Measurements from ENCODE around the gene TEX261. TPM values are rescaled to one million over a fixed set of nuclear protein-coding genes. Genes with fewer than 3 reads are reported as not detected.

The TEX261 gene
- total and polyA plus RNA-seq, 2 donors (not counting 3 experiments of a cell fraction or from before 2014, with no cell fraction given): 71.2 to 98.1 TPM

DNA sequence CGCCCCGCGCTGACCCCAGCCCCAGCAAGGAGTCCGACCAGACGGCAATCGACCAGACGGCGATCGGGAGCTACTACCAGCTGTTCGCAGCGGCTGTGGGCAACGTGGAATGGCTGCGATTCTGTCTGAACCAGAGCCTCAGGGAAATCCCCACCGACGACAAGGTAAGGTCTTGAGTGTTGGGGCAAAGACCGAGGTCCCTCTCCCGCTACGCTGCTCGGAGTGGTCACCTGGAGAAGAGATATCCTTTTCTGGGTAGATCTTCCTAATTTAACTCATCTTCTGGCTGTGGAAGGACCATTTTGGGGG, 15.5 kb downstream of the TEX261 start:
- DNase-seq (ENCODE audit: low read depth, low spot score) (no peak), FAIRE-seq (peak; percentile 21)
- Histone ChIP-seq H3K36me3 (ENCODE audit: control insufficient read depth in 2 of 2, extremely low read depth in 1 of 2, insufficient read depth in 2 of 2, low read length in 2 of 2) (no peaks in the 10 kb centered on the region), H3K9ac (replicated peaks; ENCODE audit: extremely low read depth, insufficient read depth, low read length) (peak overlapping the region; percentile 35), H3K9me3 (replicated peaks; ENCODE audit: control insufficient read depth, insufficient read depth, low read length) (no peaks in the 10 kb centered on the region), H2AFZ (ENCODE audit: low read depth, low read length) (peak overlapping the region; percentile 98), H3K4me1 (ENCODE audit: control insufficient read depth, extremely low read depth, insufficient read depth, low read length) (peaks cover 13% of the 10 kb centered on the region), H3K4me3 (replicated peaks in 1 of 3; ENCODE audit: insufficient read depth in 1 of 3, low read depth in 1 of 3, low read length in 3 of 3) (peak overlapping the region in 1 of 3 experiments; percentile 55), H4K20me1 (replicated peaks; ENCODE audit: control insufficient read depth, extremely low read depth, insufficient read depth, low read length) (no peaks in the 10 kb centered on the region), H3K27me3 (ENCODE audit: control insufficient read depth in 2 of 2, insufficient read depth in 2 of 2, low read length in 2 of 2) (peaks cover 4 to 5% of the 10 kb centered on the region in 2 experiments), H3K4me2 (ENCODE audit: insufficient read depth, low read length) (peak overlapping the region; percentile 78), H3K79me2 (ENCODE audit: control insufficient read depth, insufficient read depth, low read length) (no peaks in the 10 kb centered on the region), H3K27ac (ENCODE audit: insufficient read depth, low read depth, low read length) (no peak overlapping the region), H3K9me1 (replicated peaks; ENCODE audit: control insufficient read depth, extremely low read depth, insufficient read depth, low read length) (no peaks in the 10 kb centered on the region)
- POLR2A ChIA-PET: no interaction called here
- no peak for TF ChIP-seq MYC (IDR thresholded peaks at IDR 0.05; ENCODE audit: low read depth, low read length)
- no peak for TF ChIP-seq JUN (IDR thresholded peaks at IDR 0.05; ENCODE audit: borderline replicate concordance, insufficient read depth, insufficient read length, low read depth)
- TF ChIP-seq POLR2AphosphoS5 (IDR thresholded peaks at IDR 0.05; ENCODE audit: insufficient read depth, low read depth, low read length): no peak
- no peak for TF ChIP-seq CTCF (IDR thresholded peaks at IDR 0.05; ENCODE audit: extremely low read depth in 1 of 2, insufficient read depth in 1 of 2, low read depth in 1 of 2, low read length in 2 of 2)
- BruUV-seq (replicated peaks): no TSS peak
- dilution Hi-C loops (cut with MboI; ENCODE audit: extremely low pct_ligation_motif_present, low sequenced_read_pairs) (no loop called here), intact Hi-C loops (cut with micrococcal nuclease) (no loop called here)
- CTCF ChIA-PET: interaction anchor here (0.6 to 3.9 kb wide), 5 partner anchors 14 to 31 kb away, joined by 4 to 49 read pairs (median 5); no protein-coding TSS in a partner anchor

Data from endothelial cell of umbilical vein (primary cell).